ENCODE results near the gene RBP3.

GRCh38 chr10:47406870-47407691, 58.9 kb downstream of the RBP3 start:
- TF ChIP-seq, protein P1, sequence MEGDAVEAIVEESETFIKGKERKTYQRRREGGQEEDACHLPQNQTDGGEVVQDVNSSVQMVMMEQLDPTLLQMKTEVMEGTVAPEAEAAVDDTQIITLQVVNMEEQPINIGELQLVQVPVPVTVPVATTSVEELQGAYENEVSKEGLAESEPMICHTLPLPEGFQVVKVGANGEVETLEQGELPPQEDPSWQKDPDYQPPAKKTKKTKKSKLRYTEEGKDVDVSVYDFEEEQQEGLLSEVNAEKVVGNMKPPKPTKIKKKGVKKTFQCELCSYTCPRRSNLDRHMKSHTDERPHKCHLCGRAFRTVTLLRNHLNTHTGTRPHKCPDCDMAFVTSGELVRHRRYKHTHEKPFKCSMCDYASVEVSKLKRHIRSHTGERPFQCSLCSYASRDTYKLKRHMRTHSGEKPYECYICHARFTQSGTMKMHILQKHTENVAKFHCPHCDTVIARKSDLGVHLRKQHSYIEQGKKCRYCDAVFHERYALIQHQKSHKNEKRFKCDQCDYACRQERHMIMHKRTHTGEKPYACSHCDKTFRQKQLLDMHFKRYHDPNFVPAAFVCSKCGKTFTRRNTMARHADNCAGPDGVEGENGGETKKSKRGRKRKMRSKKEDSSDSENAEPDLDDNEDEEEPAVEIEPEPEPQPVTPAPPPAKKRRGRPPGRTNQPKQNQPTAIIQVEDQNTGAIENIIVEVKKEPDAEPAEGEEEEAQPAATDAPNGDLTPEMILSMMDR (IDR thresholded peaks at IDR 0.05), result no peak
- TF ChIP-seq EZH2phosphoT487 (IDR thresholded peaks at IDR 0.05) (no peak), EZH2 (IDR thresholded peaks at IDR 0.05) (no peak)
